ENCODE data around the gene SPATS1. TPM values are rescaled to one million over a fixed set of nuclear protein-coding genes. Genes with fewer than 3 reads are reported as not detected.
"Not testable (repeated sequence)": the region's sequence is repeated elsewhere in the genome, so short reads cannot be mapped to it uniquely, and the experiment has no call there.

SPATS1 gene
- total RNA-seq, 1 experiment from 2014 or later, result not detected

DNA sequence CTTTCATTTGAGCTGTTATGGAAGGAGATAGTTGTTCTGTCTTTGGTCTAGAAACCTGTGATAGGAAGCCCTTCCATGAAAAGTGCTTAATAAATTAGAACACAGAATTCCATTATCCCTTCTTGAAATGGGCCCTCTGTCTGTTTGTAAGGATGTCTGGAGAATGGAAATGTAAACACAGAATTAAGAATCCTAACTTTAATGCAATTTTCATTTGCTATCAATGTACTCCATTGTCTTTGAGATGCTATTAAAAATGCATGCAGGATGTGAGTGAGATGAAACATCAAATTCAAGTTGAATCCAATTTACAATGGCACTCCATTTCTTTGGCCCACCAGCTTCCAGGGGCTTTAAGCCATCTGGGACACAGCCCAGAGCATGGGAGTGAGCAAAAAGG is 15.4 kb upstream of the SPATS1 start:
- ChIA-PET POLR2A (interaction anchor here (0.6 kb wide), 1 partner anchor 28 kb away, joined by 4 read pairs; no protein-coding TSS in a partner anchor), CTCF (interaction anchor here (0.6 to 1.6 kb wide), 4 partner anchors 14 to 156 kb away, joined by 3 to 4 read pairs (median 3); partner anchors contain the start of gene AARS2)
- DNase-seq (ENCODE audit: unreplicated experiment), result no peak
- TF ChIP-seq, protein P1, sequence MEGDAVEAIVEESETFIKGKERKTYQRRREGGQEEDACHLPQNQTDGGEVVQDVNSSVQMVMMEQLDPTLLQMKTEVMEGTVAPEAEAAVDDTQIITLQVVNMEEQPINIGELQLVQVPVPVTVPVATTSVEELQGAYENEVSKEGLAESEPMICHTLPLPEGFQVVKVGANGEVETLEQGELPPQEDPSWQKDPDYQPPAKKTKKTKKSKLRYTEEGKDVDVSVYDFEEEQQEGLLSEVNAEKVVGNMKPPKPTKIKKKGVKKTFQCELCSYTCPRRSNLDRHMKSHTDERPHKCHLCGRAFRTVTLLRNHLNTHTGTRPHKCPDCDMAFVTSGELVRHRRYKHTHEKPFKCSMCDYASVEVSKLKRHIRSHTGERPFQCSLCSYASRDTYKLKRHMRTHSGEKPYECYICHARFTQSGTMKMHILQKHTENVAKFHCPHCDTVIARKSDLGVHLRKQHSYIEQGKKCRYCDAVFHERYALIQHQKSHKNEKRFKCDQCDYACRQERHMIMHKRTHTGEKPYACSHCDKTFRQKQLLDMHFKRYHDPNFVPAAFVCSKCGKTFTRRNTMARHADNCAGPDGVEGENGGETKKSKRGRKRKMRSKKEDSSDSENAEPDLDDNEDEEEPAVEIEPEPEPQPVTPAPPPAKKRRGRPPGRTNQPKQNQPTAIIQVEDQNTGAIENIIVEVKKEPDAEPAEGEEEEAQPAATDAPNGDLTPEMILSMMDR (IDR thresholded peaks at IDR 0.05; ENCODE audit: unreplicated experiment), result no peak
- Mint-ChIP-seq H3K4me3 (ENCODE audit: unreplicated experiment) (no peak overlapping the region), H3K27ac (ENCODE audit: low read depth, unreplicated experiment) (no peak overlapping the region), H3K36me3 (ENCODE audit: insufficient read depth, unreplicated experiment) (no peaks in the 10 kb centered on the region), H3K4me1 (ENCODE audit: insufficient read depth, unreplicated experiment) (no peaks in the 10 kb centered on the region), H3K27me3 (ENCODE audit: insufficient read depth, unreplicated experiment) (peaks cover 12% of the 10 kb centered on the region), H3K9me3 (ENCODE audit: unreplicated experiment) (no peaks in the 10 kb centered on the region)
- intact Hi-C loops (cut with micrococcal nuclease), result no loop called here
- BruUV-seq (replicated peaks), result no TSS peak

DNA sequence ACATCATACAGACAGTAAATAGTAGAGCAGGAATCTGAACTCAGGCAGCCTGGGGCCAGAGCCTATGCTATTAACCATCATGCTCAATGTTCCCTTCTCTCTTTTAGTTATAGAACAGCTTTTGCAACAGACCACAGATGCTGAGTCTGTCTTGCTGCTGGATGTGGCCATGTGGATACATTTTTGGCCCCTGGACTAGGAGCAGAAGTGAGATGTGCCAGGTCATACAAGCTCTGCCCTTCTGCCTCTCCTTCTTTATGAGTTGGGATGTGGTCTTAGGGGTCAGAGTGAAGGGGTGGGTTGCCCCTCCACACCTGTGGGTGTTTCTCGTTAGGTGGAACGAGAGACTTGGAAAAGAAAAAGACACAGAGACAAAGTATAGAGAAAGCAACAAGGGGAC is 14.7 kb upstream of the SPATS1 start:
- no peaks in the 10 kb centered on the region for H3K9me3 Mint-ChIP-seq (ENCODE audit: unreplicated experiment)
- H3K27me3 Mint-ChIP-seq (ENCODE audit: insufficient read depth, unreplicated experiment), result peaks cover 12% of the 10 kb centered on the region
- CTCF ChIA-PET, result interaction anchor here (0.6 to 1.2 kb wide), 3 partner anchors 15 to 156 kb away, joined by 3 read pairs; partner anchors contain the start of gene AARS2
- no peak overlapping the region for H3K4me3 Mint-ChIP-seq (ENCODE audit: unreplicated experiment)
- no peaks in the 10 kb centered on the region for H3K36me3 Mint-ChIP-seq (ENCODE audit: insufficient read depth, unreplicated experiment)
- no peaks in the 10 kb centered on the region for H3K4me1 Mint-ChIP-seq (ENCODE audit: insufficient read depth, unreplicated experiment)
- TF ChIP-seq, protein P1 (IDR thresholded peaks at IDR 0.05; ENCODE audit: unreplicated experiment), result no peak
- no TSS peak for BruUV-seq (replicated peaks)
- intact Hi-C loops (cut with micrococcal nuclease), result no loop called here
- POLR2A ChIA-PET, result interaction anchor here (0.6 kb wide), 1 partner anchor 28 kb away, joined by 4 read pairs; no protein-coding TSS in a partner anchor
- H3K27ac Mint-ChIP-seq (ENCODE audit: low read depth, unreplicated experiment), result no peak overlapping the region
- DNase-seq (ENCODE audit: unreplicated experiment), result no peak

DNA sequence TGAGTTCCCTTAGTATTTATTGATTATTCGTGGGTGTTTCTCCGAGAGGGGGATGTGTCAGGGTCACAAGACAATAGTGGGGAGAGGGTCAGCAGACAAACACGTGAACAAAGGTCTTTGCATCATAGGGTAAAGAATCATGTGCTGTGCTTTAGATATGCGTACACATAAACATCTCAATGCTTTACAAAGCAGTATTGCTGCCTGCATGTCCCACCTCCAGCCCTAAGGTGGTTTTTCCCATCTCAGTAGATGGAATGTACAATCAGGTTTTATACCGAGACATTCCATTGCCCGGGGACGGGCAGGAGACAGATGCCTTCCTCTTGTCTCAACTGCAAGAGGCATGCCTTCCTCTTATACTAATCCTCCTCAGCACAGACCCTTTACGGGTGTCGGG is 14.2 kb upstream of the SPATS1 start:
- H3K4me3 Mint-ChIP-seq (ENCODE audit: unreplicated experiment); H3K9me3 Mint-ChIP-seq (ENCODE audit: unreplicated experiment); CTCF ChIA-PET: not testable (repeated sequence)

GRCh38 chr6:44329858-44330257 is 12.6 kb upstream of the SPATS1 start:
- Mint-ChIP-seq H3K4me3 (ENCODE audit: unreplicated experiment) (no peak overlapping the region), H3K4me1 (ENCODE audit: insufficient read depth, unreplicated experiment) (no peaks in the 10 kb centered on the region), H3K36me3 (ENCODE audit: insufficient read depth, unreplicated experiment) (no peaks in the 10 kb centered on the region), H3K9me3 (ENCODE audit: unreplicated experiment) (no peaks in the 10 kb centered on the region), H3K27ac (ENCODE audit: low read depth, unreplicated experiment) (no peak overlapping the region), H3K27me3 (ENCODE audit: insufficient read depth, unreplicated experiment) (peaks cover 12% of the 10 kb centered on the region)
- CTCF ChIA-PET, result interaction anchor here (0.9 to 1.7 kb wide), 3 partner anchors 8 to 62 kb away, joined by 3 to 6 read pairs (median 3); no protein-coding TSS in a partner anchor
- no TSS peak for BruUV-seq (replicated peaks)
- TF ChIP-seq, protein P1 (IDR thresholded peaks at IDR 0.05; ENCODE audit: unreplicated experiment), result no peak
- no peak for DNase-seq (ENCODE audit: unreplicated experiment)
- POLR2A ChIA-PET, result no interaction called here
- intact Hi-C loops (cut with micrococcal nuclease), result no loop called here

More for the DNA sequence above, 14.2 kb upstream of the SPATS1 start:
- peaks cover 12% of the 10 kb centered on the region for H3K27me3 Mint-ChIP-seq (ENCODE audit: insufficient read depth, unreplicated experiment)
- POLR2A ChIA-PET; H3K4me1 Mint-ChIP-seq (ENCODE audit: insufficient read depth, unreplicated experiment); H3K36me3 Mint-ChIP-seq (ENCODE audit: insufficient read depth, unreplicated experiment); DNase-seq (ENCODE audit: unreplicated experiment); H3K27ac Mint-ChIP-seq (ENCODE audit: low read depth, unreplicated experiment); BruUV-seq (replicated peaks); intact Hi-C loops (cut with micrococcal nuclease): not testable (repeated sequence)

Data from MCF 10A (cell line).